Astrocyte (in vitro differentiated cells and primary cell): ENCODE data around the gene RASGRF2. TPM values are rescaled to one million over a fixed set of nuclear protein-coding genes. Genes with fewer than 3 reads are reported as not detected.

Source experiments
- DNase-seq: peaks from one replicate; pipeline ENCODE4 v3.0.0-alpha.2; 2010; ENCODE audit warnings: low read depth
- FAIRE-seq: peaks from 2 replicates; lab custom pipeline; 2011; peaks lifted over from hg19 to GRCh38; lab: Jason Lieb, UNC
- H2AFZ ChIP-seq: 2 replicates; pipeline ENCODE4 v1.6.0; 2012; ENCODE audit warnings: low read depth, low read length, inconsistent platforms
- H3K27ac ChIP-seq: 2 replicates; pipeline ENCODE4 v1.5.1; 2011; ENCODE audit warnings: low read depth, low read length, inconsistent platforms
- H3K27me3 ChIP-seq: 2 replicates; pipeline ENCODE4 v1.6.0; 2011; ENCODE audit warnings: low read length, inconsistent platforms; ENCODE audit not compliant: insufficient read depth
- H3K36me3 ChIP-seq: 2 replicates; pipeline ENCODE4 v1.5.1; 2011; ENCODE audit warnings: low read length, inconsistent platforms; ENCODE audit not compliant: insufficient read depth
- H3K4me1 ChIP-seq: 2 replicates; pipeline ENCODE4 v1.5.1; 2011; ENCODE audit warnings: low read length, inconsistent platforms; ENCODE audit not compliant: insufficient read depth
- H3K4me2 ChIP-seq: 2 replicates; pipeline ENCODE4 v1.6.0; 2012; ENCODE audit warnings: low read length, inconsistent platforms
- H3K4me3 ChIP-seq: 2 replicates; pipeline ENCODE4 v1.5.1; 2011; ENCODE audit warnings: low read depth, mild to moderate bottlenecking, low read length, inconsistent platforms; ENCODE audit not compliant: insufficient read depth
- H3K79me2 ChIP-seq: 2 replicates; pipeline ENCODE4 v1.6.0; 2012; ENCODE audit warnings: mild to moderate bottlenecking, low read length, inconsistent platforms; ENCODE audit not compliant: insufficient read depth
- H3K9ac ChIP-seq: 2 replicates; pipeline ENCODE4 v1.6.0; 2012; ENCODE audit warnings: mild to moderate bottlenecking, low read length, inconsistent platforms
- H3K9me3 ChIP-seq: 2 replicates; pipeline ENCODE4 v1.5.1; 2012; ENCODE audit warnings: low read depth, mild to moderate bottlenecking, low read length, inconsistent platforms; ENCODE audit not compliant: insufficient read depth
- H4K20me1 ChIP-seq: 2 replicates; pipeline ENCODE4 v1.6.0; 2012; ENCODE audit warnings: low read length, inconsistent platforms; ENCODE audit not compliant: insufficient read depth
- H3K27ac Mint-ChIP-seq: one replicate; pipeline ENCODE4 v1.8.0; 2021; ENCODE audit warnings: mild to moderate bottlenecking, mixed read lengths; ENCODE audit not compliant: unreplicated experiment
- H3K27me3 Mint-ChIP-seq: one replicate; pipeline ENCODE4 v1.8.0; 2021; ENCODE audit warnings: low read depth, mixed read lengths; ENCODE audit not compliant: unreplicated experiment
- H3K36me3 Mint-ChIP-seq: one replicate; pipeline ENCODE4 v1.8.0; 2021; ENCODE audit warnings: low read depth, mixed read lengths; ENCODE audit not compliant: unreplicated experiment
- H3K4me1 Mint-ChIP-seq: one replicate; pipeline ENCODE4 v1.8.0; 2021; ENCODE audit warnings: low read depth, mixed read lengths; ENCODE audit not compliant: unreplicated experiment
- H3K4me3 Mint-ChIP-seq: one replicate; pipeline ENCODE4 v1.8.0; 2021; ENCODE audit warnings: mild to moderate bottlenecking, moderate library complexity, mixed read lengths; ENCODE audit not compliant: unreplicated experiment
- H3K9me3 Mint-ChIP-seq: one replicate; pipeline ENCODE4 v1.8.0; 2021; ENCODE audit warnings: mild to moderate bottlenecking, mixed read lengths; ENCODE audit not compliant: unreplicated experiment
- CTCF ChIP-seq: IDR thresholded peaks from 2 replicates; pipeline ENCODE4 v1.5.1; 2011; ENCODE audit warnings: low read depth, mild to moderate bottlenecking, inconsistent platforms, low read length, moderate library complexity; ENCODE audit not compliant: insufficient read depth
- EZH2 ChIP-seq: IDR thresholded peaks from 2 replicates; pipeline ENCODE4 v1.6.1; 2012; ENCODE audit warnings: mild to moderate bottlenecking, low read length, inconsistent platforms; ENCODE audit not compliant: insufficient read depth
- total RNA-seq: library from RNA; stranded (reverse); gene quantifications from 2 replicates; pipeline ENCODE4 v1.2.1, GENCODE V29; 2021

Gene RASGRF2
- total RNA-seq, 1 donor from 2014 or later = 8.0 TPM

- Histone ChIP-seq H3K27ac (no peak overlapping the region), H4K20me1 (no peaks in the 10 kb centered on the region), H3K79me2 (no peaks in the 10 kb centered on the region), H3K4me2 (no peak overlapping the region), H3K9me3 (no peaks in the 10 kb centered on the region), H2AFZ (no peak overlapping the region), H3K9ac (no peak overlapping the region), H3K36me3 (no peaks in the 10 kb centered on the region), H3K4me3 (no peak overlapping the region), H3K4me1 (no peaks in the 10 kb centered on the region), H3K27me3 (no peaks in the 10 kb centered on the region)
- no peak for FAIRE-seq
- H3K4me1 Mint-ChIP-seq = no peaks in the 10 kb centered on the region
- TF ChIP-seq CTCF (no peak), EZH2 (no peak)
- no peak overlapping the region for H3K4me3 Mint-ChIP-seq
- no peak for DNase-seq
- H3K27ac Mint-ChIP-seq = no peak overlapping the region
- no peaks in the 10 kb centered on the region for H3K9me3 Mint-ChIP-seq
- H3K27me3 Mint-ChIP-seq = peaks cover 5% of the 10 kb centered on the region
- no peaks in the 10 kb centered on the region for H3K36me3 Mint-ChIP-seq
Observed at GRCh38 chr5:81230416-81230815, 270.3 kb downstream of the RASGRF2 start.

GRCh38 chr5:81232464-81233079 is 272.4 kb downstream of the RASGRF2 start:
- TF ChIP-seq CTCF = no peak
- TF ChIP-seq EZH2 = no peak
- FAIRE-seq (no peak), DNase-seq (no peak)
- H2AFZ ChIP-seq = peak overlapping the region; percentile 85
- no peaks in the 10 kb centered on the region for H3K79me2 ChIP-seq
- peaks cover 4% of the 10 kb centered on the region for H4K20me1 ChIP-seq
- Mint-ChIP-seq H3K27ac (no peak overlapping the region), H3K36me3 (no peaks in the 10 kb centered on the region), H3K9me3 (no peaks in the 10 kb centered on the region), H3K4me1 (no peaks in the 10 kb centered on the region), H3K27me3 (peaks cover 3% of the 10 kb centered on the region), H3K4me3 (no peak overlapping the region)
- H3K4me3 ChIP-seq = peak overlapping the region; percentile 30
- no peaks in the 10 kb centered on the region for H3K36me3 ChIP-seq
- H3K27ac ChIP-seq = no peak overlapping the region
- peak overlapping the region; percentile 83 for H3K4me2 ChIP-seq
- H3K9ac ChIP-seq = no peak overlapping the region
- no peaks in the 10 kb centered on the region for H3K27me3 ChIP-seq
- no peaks in the 10 kb centered on the region for H3K4me1 ChIP-seq
- H3K9me3 ChIP-seq = no peaks in the 10 kb centered on the region

GRCh38 chr5:81233080-81233634 is 273.0 kb downstream of the RASGRF2 start, which contains the start of gene CKMT2:
TSS of gene CKMT2 (plus strand) at chr5:81233322. CDS start at chr5:81251133, 17,811 bp downstream.
- FAIRE-seq (no peak), DNase-seq (peak; percentile 34)
- Mint-ChIP-seq H3K27me3 (peaks cover 3% of the 10 kb centered on the region), H3K4me3 (peak within 1 kb of the TSS; percentile 74), H3K36me3 (no peaks in the 10 kb centered on the region), H3K27ac (peak within 1 kb of the TSS; percentile 66), H3K4me1 (no peaks in the 10 kb centered on the region), H3K9me3 (no peaks in the 10 kb centered on the region)
- TF ChIP-seq CTCF = no peak
- Histone ChIP-seq H3K4me3 (peak within 1 kb of the TSS; percentile 30), H3K4me1 (no peaks in the 10 kb centered on the region), H3K36me3 (no peaks in the 10 kb centered on the region), H3K9ac (peak within 1 kb of the TSS; percentile 53), H3K9me3 (no peaks in the 10 kb centered on the region), H3K79me2 (no peaks in the 10 kb centered on the region), H4K20me1 (peaks cover 4% of the 10 kb centered on the region), H3K4me2 (peak within 1 kb of the TSS; percentile 83), H2AFZ (peak within 1 kb of the TSS; percentile 85), H3K27me3 (no peaks in the 10 kb centered on the region), H3K27ac (no peak within 1 kb of the TSS)
